GM21423 (cell line): ENCODE measurements around the gene PDF.
"Not testable (repeated sequence)": the region's sequence is repeated elsewhere in the genome, so short reads cannot be mapped to it uniquely, and the experiment has no call there.

ENCODE experiments used
- ATAC-seq: cut with Tn5 transposase; IDR thresholded peaks from one replicate; pipeline ENCODE4 v1.9.1; 2021; ENCODE audit warnings: mild to moderate bottlenecking, moderate library complexity; ENCODE audit not compliant: unreplicated experiment

PDF gene, protein sequence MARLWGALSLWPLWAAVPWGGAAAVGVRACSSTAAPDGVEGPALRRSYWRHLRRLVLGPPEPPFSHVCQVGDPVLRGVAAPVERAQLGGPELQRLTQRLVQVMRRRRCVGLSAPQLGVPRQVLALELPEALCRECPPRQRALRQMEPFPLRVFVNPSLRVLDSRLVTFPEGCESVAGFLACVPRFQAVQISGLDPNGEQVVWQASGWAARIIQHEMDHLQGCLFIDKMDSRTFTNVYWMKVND

DNA sequence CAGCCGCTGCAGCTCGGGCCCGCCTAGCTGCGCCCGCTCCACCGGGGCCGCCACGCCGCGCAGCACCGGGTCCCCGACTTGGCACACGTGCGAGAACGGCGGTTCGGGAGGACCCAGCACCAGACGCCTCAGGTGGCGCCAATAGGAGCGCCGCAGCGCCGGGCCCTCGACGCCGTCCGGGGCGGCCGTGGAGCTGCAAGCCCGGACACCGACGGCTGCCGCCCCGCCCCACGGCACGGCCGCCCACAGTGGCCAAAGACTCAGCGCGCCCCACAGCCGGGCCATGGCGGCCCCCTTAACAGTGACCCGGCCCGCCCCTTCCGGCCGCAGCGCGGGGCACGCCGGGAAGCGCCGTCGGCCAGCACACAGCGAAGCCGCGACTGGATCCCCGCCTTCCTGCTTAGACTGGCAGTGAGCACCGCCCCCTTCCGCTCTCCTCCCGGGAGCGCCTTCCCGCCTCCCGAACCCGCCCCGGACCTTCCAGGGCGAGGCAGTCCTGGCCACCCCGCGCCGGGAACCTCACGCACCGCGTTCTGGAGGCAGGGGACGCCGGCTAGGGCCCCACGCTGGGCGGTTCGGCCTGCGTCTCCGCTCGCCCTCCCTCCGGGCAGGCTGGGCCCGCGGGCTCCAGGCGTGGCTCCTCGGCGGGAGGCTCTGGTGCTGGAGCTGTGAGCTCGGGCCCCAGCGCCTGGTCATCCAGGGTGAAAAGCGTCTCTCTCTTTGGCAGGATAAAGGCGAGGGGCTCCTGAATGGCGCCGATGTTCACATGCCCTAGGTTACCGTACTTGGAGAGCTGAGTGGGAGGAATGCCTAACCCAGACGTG, at the start of gene PDF:
TSS of gene PDF (minus strand) at position 303 of the 824 bp plus-strand sequence. CDS start at position 285, 18 bp downstream.
- ATAC-seq = peak; percentile 91

DNA sequence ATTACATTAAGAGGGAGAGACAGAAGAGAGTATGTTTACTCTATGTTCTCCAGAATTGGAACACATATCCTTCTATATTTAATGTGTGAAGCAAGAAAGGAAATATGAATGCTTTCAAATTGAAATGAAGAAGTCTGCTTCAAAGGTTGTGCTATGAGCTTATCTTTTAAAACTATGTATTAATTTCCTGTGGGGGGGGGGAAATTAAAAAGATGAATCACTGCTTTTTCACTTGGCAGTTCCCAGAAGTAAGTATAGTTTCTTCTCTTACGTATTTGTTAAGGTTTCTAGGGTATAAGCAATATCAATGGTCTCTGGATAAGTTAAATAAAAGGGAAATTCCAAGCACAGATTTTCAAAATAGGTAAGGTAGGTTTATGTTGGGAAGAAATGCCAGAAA, 48.4 kb upstream of the PDF start:
- ATAC-seq = no peak

DNA sequence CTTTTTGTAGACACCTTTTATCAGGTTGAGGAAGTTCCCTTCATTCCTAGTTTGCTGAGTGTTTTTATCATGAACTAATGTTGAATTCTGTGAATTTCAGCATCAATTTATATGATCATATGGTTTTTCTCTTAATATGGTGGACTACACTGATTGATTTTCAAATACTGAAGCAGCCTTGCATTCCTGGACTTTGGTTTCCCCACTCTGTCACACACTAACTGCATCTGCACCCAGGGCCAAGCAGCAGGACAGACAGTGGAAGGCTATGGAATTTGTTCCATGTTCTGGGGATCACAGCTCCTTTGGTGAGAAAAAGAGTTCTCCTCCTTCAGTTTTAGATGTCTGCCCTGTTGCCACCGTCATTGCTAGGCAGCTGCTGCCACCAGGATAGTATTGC, 47.6 kb upstream of the PDF start:
- ATAC-seq = no peak

DNA sequence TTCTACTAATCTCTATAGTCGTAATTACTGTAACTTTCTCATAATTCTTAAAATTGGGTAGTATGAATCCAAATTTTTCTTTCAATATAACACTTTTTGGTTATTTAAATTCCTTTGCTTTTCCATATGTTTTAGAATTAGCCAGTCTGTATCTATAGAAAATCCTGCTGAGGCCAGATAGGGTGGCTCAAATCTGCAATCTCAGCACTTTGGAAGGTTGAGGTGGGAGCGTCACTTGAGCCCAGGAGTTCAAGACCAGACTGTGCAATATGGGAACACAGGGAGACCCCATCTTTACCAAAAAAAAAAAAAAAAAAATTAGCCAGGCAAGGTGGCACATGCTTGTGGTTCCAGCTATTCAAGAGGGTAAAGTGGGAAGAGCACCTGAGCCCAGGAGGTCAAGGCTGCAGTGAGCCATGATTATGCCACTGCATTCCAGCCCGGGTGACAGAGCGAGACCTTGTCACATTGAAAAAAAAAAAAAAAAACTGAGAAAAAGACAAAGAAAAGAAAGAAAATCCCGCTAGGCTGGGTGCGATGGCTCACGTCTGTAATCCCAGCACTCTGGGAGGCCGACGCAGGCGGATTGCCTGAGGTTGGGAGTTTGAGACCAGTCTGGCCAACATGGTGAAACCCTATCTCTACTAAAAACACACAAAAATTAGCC, 46.1 kb upstream of the PDF start:
- ATAC-seq = no peak

DNA sequence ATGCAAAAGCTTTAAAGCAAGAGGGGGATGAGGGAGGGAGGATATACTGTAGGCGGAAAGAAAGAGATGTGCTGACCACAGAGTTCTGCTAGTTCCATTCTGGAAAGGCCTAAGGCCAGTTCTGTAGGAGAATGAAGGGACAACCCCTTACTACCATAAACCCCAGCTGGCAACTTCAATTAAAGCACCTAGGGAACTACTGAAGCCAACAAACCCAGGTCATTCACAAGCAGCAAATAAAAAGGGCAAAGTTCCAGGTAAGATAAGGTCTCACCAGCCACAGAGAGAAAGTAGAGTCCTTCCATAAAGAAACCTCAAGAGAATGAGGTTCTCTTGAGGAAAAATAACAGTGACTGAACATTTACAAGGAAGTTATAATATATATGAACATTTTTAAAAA, 42.6 kb upstream of the PDF start:
- no peak for ATAC-seq

DNA sequence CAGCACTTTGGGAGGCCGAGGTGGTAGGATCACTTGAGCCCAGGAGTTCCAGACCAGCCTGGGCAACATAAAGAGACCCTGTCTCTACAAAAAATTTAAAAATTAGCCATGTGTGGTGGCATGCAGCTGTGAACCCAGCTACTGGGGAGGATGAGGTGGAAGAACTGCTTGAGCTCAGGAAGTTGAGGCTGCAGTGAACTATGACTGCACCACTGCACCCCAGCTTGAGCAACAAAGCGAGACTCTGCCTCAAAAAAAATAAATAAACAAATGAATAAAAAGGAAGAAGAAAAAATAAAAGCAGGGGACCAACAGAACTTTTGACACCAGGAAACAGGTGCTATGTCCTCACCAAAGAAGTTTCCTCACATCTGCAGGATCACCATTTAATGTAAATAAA, 41.2 kb upstream of the PDF start:
- no peak for ATAC-seq

DNA sequence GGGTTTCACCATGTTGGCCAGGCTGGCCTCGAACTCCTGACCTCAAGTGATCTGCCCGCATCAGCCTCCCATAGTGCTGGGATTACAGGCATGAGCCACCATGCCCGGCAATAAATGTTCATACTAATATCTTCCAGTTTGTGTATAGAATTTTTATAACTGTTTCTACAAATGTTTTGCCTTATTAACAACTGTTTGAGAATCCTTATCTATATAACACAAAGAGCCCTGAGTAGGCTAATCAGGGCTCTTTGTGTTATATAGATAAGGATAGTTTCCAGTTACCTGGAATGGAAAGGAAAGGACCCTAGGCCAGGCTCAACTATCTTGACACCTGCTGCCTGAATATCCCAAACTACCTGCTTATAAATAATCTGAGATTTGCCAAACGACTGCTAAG, 38.5 kb upstream of the PDF start:
- no peak for ATAC-seq

DNA sequence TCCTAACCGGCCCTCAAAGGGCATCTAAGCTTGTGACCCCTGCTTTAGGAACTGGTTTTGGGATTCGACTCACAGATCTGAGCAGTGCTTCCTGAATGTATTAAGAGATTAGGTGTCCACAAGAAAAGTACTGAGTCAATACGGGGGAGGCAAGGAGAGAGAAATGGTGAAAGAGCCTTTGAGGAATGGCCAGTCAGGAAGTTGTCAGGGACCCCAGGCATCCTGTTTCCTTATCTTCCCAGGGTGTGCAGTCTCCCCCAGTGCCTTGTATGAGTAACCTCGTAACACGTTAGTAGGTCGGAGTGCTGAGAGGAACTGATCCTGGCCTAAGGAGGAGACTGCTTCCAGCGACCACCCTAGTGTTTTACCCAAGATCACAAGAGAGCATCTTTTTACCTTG, 37.6 kb upstream of the PDF start:
- ATAC-seq = no peak

DNA sequence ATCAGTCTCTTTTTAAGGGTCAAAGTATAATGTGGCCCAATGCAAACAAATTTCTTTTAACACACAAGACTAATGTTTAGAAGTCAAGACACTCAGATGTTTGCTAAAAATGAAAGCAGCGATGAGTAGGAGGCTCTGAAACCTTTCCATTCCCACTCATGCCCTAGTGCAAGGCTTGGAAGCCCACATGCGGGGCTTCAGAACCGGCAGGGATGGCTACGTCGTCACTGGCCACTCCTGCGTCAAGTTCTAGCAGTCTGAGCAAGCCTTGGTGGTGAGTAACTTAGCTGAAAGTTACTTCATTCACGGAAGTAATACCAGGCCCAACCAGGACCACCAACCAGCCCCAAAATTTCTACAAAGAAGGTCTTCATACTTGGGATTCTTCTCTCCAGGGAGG, 36.0 kb upstream of the PDF start:
- ATAC-seq = no peak

DNA sequence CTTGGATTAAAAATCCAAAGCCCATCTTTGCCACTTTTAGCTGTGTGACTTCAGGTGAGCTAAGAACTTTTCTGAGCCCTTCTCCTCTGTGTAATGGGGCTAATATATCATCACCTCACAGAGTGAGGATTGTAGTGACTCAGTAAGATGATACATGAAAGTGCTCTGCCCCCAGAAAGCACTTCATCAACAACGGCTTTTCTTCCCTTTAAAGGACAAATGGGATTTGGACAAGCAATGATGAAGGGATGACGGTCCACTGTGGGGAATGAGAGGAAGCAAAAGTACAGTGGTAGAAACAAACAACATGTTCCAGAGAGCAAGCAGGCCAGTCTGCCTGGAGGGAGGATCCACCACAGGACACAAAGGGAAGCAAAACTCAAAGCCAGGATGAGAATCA, 35.5 kb upstream of the PDF start:
- no peak for ATAC-seq

DNA sequence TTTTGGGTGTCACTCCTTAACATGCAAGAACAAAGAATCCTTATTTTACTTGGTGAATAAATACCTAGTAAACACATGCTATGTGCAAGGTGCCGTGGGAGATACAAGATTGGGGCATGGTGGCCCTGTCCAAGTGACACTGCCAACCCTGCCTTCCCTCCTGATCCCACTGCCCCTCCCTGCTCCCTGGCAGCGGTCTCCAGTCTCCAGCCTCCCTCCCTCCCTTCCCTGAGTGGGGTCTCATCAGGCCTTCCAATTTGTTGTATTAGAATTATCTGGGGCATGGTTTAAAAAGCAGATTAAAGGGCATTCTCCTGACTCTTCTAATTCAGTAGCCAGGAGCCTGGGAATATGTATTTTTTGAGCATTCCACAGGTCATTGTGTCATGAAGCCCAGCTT, 33.7 kb upstream of the PDF start:
- ATAC-seq = no peak

DNA sequence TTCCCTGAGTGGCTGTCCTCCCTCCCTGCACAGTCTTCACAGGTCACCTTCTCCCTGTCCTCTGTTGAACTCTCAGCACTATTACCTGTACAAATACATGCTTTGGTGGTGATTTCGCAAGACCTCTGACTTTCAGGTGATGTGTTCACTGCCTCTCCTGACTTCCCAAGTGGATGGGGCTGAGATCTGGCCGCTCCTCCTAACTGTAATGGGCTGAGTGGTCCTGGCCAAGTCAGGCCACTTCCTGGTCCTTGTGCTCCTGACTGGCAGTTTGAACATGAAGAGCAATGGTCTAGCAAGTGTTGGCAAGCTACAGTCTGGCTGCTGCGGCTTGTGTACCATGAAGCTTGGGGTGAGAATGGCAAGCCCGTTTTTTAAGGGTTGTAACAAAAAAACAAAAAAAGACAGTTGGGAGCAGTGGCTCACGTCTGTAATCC, 32.9 kb upstream of the PDF start:
- no peak for ATAC-seq

DNA sequence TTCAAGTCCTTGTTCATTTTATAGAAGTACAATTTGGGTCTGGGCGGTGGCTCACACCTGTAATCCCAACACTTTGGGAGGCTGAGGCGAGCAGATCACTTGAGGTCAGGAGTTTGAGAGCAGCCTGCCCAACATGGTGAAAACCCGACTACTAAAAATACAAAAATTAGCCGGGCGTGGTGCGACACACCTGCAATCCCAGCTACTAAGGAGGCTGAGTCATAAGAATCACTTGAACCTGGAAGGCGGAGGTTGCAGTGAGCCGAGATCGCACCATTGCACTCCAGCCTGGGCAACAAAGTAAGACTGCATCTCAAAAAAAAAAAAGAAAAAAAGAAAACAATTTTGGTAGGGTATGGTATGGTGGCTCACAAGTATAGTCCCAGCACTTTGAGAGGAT, 29.7 kb upstream of the PDF start:
- ATAC-seq = not testable (repeated sequence)

DNA sequence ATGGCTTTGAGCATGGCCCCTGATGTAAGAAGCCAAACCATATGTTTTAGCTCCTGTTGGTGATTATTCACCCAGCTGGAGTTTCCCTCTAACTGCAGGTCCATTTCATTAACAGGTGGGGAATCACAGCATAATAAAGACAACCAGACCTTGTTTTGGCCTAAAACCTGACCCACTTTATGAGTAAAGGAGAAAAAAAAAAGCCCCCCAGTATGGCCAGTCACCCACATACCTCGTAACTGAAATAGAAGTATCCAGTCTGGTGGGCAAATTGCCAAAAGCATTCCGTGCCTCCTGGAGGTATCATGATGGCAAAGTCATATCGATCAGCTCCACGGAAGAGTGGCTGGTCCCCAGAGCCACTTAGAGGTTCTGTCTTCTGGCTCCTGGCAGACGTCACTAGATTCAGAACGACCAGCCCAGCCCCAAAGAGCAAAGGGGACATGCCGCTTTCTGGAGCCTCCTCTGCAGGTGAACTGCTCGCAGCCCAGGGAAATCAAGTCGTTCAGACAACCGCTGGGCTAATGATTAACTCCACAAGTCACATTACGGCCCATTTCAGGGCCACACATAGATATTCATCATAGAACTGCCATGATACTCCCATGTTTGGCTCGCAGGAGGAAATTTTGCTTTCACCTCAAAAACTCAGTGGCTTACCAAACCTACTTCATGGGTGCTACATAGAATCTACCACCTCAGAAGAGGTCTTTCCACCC, 21.1 kb upstream of the PDF start, which contains the start of gene TMED6:
TSS of gene TMED6 (minus strand) at position 478 of the 719 bp plus-strand sequence. CDS start at position 445, 33 bp downstream.
- ATAC-seq = no peak

DNA sequence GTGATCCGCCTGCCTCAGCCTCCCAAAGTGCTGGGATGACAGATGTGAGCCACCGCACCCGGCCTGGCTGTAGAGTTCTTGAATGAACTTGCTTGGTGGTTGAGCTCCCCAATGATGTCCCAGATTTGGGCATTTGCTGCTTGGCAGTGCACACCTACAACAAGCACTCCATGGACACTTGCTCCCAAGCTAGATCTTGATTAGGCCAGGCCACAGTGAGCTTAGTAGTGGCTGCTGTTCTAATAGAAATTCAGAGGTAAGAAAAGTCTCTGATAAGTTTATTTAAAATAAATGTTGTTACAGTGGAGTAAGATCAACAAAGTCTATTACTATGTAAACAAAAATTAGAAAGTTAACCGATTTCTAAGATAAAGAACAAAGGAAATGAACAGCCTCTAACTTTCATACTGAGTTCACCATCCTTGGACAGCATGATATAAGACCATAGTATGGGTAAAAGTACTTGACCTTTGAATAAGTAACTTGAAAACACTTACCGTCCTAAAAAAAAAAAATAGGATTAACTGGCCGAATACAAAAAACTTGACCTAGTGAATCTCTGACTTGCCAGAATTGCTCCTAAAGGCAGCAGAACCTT, 20.2 kb upstream of the PDF start:
- ATAC-seq = no peak

DNA sequence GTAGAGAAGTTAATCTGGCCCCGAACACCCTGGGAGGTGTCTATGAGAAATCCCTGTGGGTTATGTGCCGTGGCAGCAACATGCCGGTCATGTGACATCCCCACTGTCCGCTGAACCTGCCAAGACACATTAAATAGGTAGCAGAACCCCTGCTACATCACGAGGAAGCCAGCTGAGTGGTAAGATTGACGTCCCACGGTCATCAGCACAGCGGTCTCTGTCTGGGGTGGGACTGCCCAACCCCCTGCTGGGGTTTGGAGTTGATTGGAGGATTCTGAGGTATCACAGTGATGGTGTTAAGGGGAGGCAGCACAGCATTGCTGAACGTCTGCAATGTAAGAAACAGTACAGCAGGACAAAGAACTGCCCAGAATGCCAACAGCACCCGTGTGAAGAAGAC, 19.1 kb upstream of the PDF start:
- no peak for ATAC-seq

DNA sequence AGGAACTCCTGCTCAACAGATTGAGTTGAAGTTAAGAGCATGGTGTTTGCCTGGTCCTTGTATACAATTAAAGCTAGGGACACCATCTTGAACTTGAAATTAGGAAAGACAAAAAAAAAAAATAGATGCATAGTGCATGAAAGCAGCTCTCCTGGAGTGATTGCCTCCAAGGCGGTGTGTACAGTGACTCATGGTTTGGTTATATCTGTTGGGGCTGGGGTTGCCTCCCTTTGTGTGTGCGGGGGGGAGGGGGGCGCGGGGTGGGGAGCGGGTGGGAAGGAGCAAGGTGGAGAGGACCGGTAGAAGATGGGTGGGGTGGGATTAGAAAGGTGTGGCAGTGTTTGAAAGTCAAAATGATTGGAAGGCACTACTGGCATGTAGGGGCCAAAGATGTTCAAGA, 17.8 kb upstream of the PDF start:
- no peak for ATAC-seq

DNA sequence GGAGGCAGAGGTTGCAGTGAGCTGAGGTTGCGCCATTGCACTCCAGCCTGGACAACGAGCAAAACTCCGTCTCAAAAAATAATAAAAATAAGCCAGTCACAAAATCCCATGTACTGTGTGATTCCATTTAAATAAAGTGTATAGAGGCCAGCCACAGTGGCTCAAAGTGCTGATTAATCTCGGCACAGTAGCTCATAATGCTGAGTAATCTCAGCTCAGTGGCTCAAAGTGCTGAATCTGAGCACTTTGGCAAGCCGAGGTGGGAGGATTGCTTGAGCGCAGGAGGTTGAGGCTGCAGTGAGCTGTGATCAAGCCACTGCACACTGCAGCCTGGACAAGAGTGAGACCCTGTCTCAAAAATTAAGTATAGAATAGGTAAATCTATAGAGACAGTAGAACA, 16.3 kb upstream of the PDF start:
- no peak for ATAC-seq

DNA sequence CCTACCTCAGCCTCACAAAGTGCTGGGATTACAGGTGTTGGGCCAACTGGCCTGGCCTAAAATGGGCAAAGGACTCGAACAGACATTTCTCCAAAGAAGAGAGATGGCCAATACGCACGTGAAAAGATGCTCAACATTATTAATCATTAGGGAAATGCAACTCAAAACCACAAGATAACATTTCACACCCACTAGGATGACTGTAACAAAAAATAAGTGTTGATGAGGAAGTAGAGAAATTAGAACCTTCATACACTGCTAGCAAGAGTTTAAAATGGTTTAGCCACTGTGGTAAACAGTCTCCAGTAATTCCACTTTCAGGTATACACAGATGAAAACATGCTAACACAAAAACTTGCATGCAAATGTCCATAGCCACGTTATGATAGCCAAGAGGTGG, 15.5 kb upstream of the PDF start:
- no peak for ATAC-seq

DNA sequence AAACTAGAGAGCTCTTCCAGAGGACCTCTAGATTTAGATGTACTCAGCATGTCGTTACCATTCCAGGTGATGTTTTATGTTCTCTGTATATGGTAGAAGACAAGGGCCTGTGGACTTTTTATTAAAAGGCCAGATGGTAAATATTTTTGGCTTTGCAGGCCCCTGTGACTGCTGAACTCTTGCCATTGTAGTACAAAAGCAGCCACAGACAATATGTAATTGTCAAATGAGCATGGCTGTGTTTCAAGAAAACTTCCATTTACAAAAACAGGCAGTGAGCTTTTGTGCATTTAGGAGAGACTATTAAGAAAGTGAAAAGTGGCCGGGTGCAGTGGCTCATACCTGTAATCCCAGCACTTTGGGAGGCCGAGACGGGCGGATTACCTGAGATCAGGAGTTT, 13.8 kb upstream of the PDF start:
- ATAC-seq = no peak

DNA sequence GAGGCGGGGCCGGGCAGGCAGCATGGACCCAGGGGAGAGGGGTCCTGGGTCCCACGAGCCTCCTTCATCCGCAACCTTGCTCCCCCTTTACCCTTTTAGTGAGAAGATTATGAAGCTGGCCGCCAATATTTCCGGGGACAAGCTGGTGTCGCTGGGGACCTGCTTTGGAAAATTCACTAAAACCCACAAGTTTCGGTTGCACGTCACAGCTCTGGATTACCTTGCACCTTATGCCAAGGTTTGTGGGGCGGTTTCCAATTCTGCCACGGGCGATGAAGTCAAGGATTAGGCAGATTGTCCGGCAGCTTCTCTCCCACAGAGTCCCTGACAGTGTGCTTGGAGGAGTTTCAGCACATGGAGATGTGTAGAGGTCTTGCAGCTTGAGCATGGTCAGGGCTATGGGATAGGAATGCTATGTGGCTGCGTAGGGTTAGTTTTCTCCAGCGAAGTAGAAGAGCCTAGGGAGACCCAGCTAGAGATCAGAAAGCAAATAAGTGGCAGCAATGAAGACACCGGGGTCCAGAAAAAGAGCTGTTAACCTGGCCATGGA, 9.8 kb upstream of the PDF start:
- ATAC-seq = no peak
